NCI-H1436 treated with DMSO at 0.1 percent for 48 hours (cell line): ENCODE measurements around the gene KRTAP1-5.
"Not testable (repeated sequence)": the region's sequence is repeated elsewhere in the genome, so short reads cannot be mapped to it uniquely, and the experiment has no call there.

Experiments used
- DNase-seq: peaks from one replicate; lab custom pipeline; 2025; lab: John Stamatoyannopoulos, UW

KRTAP1-5 gene

DNA sequence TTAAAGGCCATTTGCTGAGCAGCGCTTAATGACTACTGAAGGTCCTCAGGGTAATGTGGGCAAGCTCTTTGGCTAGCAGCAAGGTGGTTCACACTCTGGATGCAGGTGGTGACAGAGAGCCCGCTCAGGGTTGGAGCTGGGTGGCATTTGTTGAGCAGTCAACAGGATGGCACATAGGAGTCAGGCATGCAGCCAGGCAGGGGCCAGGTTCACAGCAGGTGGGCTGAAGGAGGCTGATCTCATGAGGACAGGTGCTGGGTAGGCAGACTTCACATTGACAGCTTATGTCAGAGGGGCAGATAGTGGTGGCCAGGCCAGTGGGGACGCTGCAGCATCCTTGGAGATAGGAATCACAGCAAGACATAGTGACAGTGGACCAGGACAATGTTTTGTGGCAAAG is 22.6 kb downstream of the KRTAP1-5 start:
- DNase-seq = peak; percentile 89

DNA sequence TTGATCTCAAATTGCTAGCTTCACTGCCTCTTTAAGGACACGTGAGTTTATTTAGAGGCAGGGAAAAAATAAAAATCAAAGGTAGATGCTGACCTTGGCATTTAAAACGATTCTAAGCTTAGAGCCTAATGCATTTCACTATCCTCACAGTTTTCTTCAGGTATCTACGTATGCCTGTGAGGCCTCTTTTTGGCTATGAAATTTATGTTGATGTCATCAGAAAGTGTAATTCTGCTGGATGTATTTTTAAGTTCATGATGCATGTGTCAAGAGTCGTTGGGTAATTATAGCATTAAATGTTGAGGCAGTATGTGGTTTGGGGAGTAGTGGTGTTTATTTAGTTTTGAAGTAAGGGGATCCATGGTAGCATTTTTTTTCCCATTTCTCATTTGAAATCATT is 23.1 kb downstream of the KRTAP1-5 start:
- DNase-seq = peak; percentile 89

DNA sequence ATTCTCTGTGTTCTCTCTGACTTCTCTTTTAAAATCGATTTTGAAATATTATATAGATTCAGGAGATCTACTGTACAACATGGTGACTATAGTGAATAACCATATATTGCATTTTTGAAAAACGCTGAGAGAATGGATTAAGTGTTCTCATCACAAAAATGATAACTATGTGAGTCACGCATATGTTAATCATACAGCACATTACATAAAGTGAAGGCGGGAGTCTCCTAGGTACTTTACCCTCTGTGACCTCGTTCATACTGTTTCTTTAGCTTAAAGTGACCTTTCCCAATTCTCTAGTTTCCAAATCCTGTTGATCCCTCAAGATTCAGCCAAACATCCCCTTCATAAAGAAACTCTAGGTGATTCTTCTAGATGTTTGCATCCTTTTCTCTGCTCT is 24.2 kb downstream of the KRTAP1-5 start:
- no peak for DNase-seq

DNA sequence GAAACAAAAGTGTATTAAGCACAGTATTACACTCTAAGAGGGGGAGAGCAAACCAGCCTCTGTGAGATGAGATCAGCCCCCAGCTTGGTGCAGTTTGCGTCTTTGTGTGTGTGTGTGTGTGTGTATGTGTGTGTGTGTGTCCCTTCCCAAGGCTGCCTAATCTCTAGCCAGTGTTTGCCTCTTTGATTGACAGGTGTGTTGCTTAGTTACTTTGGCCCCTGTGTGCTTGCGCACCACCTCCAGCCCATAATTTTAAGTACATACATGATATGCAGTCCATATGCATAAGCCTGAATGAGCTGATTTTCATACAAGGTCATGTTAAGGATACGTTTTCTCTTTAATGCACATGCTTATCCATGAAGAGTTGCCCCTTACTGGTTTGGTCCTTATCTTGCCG is 25.2 kb downstream of the KRTAP1-5 start:
- no peak for DNase-seq

DNA sequence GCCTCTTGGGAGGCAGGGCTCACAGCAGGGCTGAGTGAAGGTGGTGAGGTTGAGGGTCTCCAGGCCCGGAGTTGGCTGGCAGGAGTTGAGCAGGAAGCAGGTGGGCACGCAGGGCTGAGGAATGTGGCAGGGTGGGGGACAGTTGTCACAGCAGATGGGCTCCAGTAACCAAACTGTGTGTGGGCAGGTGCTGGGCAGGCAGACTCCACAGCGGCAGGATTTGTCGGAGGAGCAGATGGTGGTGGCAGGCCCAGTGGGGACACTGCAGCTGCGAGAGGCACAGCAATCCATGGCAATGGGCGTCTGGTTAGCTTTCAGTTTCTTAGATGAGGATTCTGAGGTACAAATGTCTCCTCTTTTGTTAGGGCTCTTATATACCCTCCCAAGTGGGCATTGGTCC is 27.4 kb downstream of the KRTAP1-5 start, which contains the start of gene KRTAP3-2:
KRTAP3-2 (minus strand) TSS at position 344 of the 400 bp plus-strand sequence; CDS start at position 291, 53 bp downstream.
- not testable (repeated sequence) for DNase-seq

DNA sequence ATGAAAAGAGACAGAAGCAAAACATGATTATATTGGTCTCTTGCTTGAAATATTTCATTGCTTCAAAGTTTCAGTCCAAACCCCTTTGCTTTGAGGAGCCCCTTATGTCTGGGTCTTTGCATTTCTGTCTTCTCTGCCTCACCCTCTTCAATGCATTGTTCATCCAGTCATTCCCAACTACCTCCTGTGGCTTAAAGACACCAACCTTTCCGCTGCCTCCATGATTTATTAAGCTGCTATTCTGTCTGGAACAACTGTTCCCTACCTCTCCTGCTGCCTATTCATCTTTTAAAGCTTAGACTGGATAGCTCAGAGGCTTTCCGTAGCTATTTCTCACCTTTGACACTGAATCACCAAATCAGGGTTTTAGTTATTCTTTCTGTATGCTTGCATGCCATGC is 29.6 kb downstream of the KRTAP1-5 start:
- DNase-seq = no peak

DNA sequence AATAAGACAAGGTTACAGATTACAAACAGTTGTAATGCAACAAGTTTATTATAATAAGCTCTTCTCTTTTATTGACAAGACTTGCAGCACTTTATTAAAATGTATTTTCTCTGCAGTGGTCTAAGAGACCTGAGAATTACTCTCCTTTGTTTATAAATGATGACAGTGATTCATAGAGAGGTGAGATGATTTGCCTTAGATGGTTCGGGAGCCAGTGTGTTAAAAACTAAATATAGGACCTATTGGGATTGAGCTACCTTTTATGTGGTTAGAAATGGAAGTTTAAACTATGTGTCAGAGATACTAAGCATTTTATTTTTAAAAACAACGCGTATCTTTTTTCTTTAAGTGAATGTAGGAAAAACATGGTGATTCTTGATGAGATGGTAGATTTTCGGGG is 30.2 kb downstream of the KRTAP1-5 start:
- DNase-seq = no peak

DNA sequence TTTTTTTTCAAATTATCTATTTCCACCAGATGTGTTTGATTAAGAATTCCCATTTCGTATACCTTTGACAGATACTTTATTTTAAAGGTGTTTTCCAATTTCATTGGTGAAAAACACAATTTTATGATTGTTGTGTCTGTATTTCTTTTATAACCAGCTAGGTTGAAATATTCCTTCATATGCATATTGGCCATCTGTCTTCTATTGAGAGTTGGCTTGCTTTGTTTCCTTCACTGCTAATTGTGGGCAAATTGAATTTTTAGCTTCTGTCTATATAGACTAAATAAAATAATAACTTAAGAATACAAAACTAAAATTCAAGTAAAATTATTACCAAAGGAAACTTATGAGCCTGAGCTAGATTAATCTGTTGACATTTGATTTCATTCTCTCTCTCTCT is 31.9 kb downstream of the KRTAP1-5 start:
- DNase-seq = no peak

DNA sequence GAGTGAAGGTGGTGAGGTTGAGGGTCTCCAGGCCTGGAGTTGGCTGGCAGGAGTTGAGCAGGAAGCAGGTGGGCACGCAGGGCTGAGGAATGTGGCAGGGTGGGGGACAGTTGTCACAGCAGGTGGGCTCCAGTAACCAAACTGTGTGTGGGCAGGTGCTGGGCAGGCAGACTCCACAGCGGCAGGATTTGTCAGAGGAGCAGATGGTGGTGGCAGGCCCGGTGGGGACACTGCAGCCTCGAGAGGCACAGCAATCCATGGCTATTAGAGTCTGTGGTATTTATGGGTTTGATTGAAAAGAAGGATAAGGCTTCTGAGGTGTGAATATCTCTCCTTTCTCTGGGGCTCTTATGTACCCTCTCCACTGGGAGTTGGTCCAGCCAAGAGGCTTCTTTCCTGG is 33.2 kb downstream of the KRTAP1-5 start, which contains the start of gene KRTAP3-3:
KRTAP3-3 (minus strand) TSS at position 326 of the 400 bp plus-strand sequence; CDS start at position 259, 67 bp downstream.
- peak; percentile 99 for DNase-seq

DNA sequence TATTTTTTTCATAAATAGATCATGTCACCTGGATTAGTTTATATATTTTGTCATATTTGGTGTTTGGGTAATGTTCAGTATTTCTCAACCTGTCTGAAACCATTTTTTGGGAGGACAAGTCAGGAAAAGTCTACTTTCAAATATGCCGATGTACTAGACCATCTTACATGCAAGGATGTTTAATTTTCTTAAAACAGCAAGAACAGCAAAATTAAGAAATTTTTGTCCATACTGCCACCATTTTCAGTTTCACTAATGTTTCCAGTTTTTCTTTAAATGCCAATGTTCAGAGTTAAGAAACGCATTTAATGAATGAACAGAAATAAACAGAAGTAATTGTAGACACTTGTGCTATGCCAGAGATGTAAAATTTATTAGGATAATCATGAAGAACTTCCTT is 33.9 kb downstream of the KRTAP1-5 start:
- no peak for DNase-seq

DNA sequence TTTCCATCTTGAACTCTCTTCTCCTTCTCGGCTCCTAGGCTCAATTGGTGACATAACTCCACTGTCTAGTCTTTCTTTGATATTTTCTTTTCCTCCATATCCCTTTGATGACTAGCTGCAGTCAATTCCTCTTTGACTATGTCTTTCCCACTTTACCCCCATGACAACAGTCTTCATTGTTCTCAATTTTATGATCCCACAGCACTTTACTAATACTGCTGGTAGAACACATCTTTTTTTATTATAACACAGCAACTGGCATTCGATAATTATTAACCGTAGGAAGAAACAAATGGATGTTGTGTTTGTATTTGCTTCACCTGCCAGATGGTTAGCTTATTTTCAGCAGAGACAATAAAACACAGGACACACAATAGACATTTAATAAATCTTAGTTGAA is 34.3 kb downstream of the KRTAP1-5 start:
- DNase-seq = no peak

DNA sequence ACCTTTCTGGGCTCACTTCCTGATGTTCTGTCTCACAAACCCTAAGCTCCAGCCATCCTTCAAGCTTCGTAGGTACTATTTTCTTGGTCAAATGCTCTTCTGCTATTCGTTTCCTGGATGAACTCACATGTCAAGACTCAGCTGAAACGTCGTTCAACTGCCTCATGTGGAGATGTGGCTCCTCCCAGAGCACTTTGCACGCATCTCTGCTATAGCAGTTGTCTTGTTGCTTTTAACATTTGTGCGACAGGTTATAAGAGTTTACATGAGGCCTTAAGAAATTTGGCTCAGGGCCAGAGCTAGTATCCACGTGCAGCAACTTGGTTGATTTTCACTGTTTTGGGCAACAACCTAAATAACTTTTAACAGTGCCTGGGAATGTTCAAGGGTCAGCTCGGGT is 40.1 kb downstream of the KRTAP1-5 start:
- DNase-seq = no peak

DNA sequence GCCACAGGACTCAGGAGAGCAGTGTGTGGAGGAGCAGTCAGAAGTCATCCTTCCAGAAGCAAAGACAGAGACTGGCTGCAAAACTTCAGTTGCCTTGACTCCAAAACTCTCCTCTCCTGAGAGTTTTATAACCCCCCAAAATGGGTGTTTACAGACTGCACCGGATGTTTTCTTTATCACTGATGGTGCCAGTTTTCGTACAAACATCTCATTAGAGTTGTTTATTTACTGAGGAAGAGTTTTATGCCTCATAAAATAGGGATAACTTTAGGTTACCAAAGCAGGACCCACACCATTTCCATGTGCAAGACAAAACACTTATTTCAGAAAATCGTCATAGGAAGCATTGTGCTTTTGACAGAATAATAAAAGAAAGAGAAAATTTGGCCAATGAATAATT is 42.8 kb downstream of the KRTAP1-5 start, which contains the start of gene KRT40:
KRT40 (minus strand) TSS at position 101 of the 400 bp plus-strand sequence; CDS start at position 48, 53 bp downstream.
- DNase-seq = no peak

DNA sequence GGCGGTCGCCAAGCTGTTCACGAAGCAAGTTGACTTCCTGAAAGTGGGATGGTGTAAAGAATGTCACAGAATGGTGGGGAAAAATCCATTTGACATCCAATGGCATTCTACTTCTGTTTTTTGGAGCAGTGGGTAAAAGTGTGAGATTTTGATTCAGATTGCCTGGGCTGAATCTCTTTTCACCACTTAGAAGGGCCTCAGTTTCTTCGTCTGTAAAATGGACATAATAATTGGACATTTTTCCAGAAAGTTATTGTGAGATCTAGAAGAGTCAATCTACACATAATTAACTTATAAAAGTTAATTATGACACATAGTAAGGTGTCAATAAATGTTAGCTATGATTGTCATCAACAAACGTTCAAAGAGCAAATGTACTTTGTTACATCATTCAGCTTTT is 45.9 kb downstream of the KRTAP1-5 start:
- DNase-seq = no peak

DNA sequence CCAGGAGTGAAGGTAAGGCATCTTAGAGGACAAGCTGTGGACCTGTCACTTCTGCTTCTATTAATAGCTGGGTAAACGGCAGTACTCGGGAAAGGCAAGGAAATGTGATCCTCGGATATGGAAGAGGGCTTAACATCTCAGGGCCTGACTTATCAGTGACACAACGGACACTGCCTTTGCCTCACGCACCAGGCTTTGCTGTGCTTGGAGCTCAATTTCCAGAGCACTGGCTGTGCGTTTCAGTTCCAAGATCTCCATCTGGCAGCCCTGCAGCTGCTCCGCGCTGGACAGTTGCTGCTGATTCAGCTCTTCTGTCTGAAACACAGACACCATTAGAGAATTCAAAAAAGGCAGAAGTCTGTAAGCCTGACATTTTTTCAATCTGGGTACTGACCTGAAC is 46.4 kb downstream of the KRTAP1-5 start:
- no peak for DNase-seq

DNA sequence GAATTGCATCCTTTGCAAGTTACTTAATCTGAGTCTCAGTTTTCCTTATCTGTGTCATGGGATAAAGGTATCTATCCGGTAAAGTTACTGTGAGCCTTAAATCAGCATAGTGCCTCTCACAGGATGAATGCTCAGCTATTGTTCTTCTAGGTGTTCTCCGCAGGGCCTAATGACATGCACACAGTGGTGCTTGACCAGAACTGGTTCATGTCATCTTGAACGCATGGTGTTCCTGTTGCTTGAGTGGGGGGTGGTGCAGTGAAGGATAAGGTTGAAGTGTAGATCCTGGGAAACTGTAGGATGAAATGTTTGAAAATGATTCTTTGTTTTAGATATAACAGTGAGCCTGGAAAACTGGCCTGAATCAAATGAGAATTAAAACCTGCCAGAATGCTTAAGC is 46.9 kb downstream of the KRTAP1-5 start:
- DNase-seq = no peak

DNA sequence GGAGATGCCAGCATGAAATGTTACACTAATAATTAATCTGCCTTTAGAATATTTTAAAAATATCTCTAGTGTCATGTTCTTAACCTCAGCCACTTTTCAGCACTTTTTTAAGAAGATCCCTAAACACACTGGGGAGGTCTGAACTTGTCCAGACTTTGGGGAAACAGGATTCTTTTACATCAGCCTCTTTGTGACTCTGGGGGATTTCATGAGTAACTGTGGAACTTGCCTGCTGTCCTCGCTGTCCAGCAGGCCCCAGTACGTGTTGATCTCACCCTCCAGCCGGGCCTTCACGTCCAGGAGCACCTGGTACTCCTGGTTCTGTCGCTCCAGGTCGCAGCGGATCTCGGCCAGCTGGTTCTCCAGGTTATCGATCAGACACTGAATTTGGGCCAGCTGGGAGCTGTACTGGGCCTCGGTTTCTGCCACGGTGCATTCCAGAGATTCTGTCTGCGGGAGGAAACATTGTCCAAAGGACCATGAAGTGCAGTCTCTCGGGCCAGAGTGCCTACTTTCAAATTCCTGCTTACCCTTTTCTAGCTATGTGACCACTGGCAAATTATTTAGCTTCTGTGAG is 48.3 kb downstream of the KRTAP1-5 start:
- no peak for DNase-seq
